ENCODE measurements around the gene DUSP9.

DNA sequence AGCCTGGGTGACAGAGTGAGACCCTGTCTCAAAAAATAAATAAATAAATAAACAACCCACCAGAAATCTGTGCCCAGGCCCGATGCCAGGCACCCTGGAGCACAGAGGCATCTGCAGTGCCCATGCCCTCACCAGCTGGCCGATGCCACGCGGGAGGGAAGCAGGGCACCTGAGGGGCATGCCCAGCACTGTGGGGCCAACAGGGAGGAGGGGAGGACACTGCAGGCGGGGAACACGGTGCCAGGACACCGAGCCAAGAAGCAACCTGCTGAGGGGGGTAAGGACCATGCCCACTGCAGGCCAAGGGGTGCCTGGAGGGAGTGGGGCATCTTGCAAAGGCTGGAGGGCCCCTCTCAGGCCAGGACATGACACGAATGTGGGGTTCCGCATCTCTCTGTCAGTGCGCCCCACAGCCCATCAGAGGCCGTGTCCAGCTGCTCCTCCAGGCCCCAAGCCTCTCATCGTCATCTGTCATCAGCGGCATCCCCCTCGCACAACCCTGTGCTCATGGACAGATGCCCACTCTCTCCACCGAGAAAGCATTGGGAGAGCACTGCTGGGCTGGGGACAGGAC lies 13.3 kb upstream of the DUSP9 start:
- TF ChIP-seq CTCF (IDR thresholded peaks at IDR 0.05), result no peak
- no peak for TF ChIP-seq POLR2A (IDR thresholded peaks at IDR 0.05)

Data from heart left ventricle (tissue), 13 donors.